NCI-H128 (cell line): ENCODE measurements around the gene TBC1D14.

Experiments
- DNase-seq: peaks from one replicate; lab custom pipeline; 2025; ENCODE audit not compliant: unreplicated experiment; lab: John Stamatoyannopoulos, UW

Gene TBC1D14

DNA sequence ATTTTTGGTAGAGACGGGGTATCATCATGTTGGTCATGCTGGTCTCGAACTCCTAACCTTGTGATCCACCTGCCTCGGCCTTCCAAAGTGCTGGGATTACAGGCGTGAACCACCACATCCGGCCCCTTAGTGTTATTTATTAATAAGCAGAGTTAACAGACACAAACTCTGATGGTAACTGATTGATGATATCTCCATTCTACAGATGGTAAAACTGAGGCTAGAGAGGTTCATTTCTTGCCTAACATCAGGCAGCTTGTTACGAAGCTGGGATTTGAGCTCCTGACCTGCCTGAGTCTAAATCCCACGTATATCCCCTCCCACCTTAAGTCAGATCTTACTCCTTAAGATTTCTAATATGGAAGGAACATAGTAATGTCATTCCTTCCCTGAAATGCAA is 36.9 kb downstream of the TBC1D14 start:
- DNase-seq = no peak

- DNase-seq = no peak
Observed at GRCh38 chr4:6948134-6948460, 38.5 kb downstream of the TBC1D14 start.

DNA sequence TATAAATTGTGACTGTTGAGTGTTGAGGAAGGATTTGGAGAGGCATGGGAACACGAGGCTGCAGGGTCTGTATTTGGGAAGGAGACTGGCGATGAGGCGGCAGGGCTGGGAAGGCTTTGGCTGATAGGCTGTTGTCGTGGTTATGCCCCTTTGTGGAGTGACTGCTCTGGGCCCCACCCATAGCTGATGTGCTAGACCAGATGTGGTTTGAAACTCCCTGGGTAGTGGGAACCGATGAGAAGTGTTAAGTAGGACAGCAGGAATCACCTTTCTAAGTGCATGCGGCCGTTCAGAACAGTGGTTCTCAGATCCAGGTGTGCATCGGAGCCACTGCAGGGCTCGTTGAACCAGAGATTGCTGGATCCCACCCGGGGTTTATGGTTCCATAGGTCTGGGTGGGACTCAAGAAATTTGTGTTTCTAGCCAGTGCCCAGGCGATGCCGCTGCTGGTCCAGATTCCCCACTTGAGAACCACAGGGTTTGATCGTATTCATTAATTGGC is 42.3 kb downstream of the TBC1D14 start:
- DNase-seq = no peak

DNA sequence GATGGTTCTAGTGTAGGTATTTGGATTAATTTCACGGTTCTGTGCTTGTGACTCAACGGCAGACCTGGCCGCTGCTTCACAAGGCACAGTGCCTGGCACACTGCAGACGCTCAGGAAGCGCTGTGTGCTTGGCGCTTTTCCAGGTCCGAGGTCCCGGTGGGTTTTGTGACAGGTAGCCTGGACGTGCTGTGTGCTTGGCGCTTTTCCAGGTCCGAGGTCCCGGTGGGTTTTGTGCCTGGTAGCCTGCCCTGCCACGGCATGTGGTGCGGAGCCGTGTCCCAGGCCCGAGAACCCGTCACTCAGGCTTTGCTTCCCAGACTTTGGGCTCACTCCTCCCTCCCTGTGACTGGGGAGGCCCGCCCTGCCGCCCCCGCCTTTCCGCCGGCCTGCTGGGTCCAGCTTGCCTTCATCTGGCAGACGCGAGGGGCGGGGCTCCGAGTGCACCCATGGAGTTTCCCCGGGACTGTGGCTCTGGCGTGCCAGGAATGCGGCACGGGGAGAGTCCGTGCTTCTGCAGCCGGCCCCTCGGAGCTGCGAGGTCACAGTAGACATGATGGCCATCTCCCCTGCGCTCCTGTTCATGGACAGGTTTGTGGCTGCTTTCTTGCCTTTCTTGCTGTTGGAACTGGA is 44.2 kb downstream of the TBC1D14 start:
- no peak for DNase-seq

- DNase-seq = no peak
Observed at GRCh38 chr4:6955261-6955911, 45.8 kb downstream of the TBC1D14 start.

DNA sequence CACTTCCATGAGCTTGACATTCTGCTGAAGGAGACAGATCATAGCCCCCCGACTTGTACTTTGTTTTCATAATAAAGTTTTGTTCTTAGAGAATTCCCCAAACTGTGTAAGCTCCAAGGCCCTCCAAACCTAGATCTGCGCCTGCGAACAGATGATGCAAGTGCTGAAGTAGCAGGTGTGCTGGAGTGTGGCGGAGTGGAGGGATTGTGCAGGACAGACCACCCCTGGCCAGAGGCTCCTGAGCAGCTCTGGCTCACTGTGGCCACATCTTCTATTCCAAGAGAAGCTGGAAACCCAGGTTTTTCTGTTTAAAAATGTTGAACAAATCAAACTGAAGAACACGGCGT is 46.4 kb downstream of the TBC1D14 start:
- no peak for DNase-seq

- DNase-seq = no peak
Observed at GRCh38 chr4:6956434-6957147, 47.0 kb downstream of the TBC1D14 start.

- DNase-seq = no peak
Observed at GRCh38 chr4:6957148-6957520, 47.5 kb downstream of the TBC1D14 start.

DNA sequence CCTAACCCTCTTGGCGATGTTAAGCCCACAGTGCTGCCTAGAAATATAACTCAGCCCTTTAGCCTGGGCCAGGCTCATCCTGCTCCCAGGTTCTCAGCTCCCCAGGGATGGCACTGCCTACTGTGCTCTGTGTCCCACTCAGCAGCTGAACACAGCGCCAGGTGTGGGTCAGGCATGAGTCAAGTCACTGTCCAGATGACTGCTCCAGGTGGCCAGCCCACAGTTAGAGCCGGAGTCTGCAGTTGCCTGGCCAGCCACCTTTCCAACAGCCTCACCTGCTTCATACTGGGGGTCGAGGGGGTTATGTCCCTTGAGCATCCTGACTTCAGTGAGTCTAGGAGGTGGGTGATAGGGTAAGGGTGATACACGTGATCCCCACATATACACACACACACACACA is 48.4 kb downstream of the TBC1D14 start:
- DNase-seq = no peak

- DNase-seq = no peak
Observed at GRCh38 chr4:6959261-6959660, 49.6 kb downstream of the TBC1D14 start.

GRCh38 chr4:6960154-6960553 is 50.5 kb downstream of the TBC1D14 start:
- no peak for DNase-seq

DNA sequence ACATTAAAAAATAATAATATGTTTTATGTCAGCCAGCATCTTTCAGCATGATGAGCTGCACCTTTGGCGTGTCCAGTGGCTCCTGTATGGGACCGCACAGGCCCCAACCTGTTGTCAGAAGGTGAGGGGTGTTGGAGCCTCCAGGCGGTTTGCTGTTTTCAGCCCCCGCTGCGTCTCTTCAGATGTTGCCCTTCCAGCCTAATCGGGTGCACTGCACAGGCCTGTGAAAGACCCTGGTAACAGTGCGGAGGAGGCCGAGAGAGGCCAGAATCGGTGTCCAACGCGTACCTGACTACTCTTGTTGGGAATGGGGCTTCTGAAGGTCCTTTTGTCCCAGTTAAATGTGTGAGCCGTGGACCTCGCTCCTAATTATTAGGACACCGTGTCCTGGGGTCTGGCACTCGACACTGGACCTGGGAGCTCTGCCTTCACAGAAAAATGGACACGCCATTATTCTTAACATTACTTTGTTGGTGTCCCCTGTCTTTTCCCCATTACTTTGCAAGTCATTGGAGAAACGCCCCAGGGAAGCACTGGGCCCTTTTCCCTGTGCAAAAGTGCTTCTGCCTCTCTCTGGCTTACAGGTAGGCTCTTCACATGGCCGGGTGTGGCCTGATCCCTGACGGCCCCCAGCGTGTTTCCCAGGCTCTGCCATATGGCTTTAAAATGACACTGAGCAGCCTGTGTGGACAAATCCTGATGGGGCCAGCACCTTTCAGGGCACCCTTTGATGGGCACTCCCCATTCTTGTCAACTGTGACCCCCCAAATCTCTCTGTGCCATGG is 51.2 kb downstream of the TBC1D14 start:
- DNase-seq = no peak

GRCh38 chr4:6961496-6962210 is 52.0 kb downstream of the TBC1D14 start:
- DNase-seq = no peak

- no peak for DNase-seq
Observed at GRCh38 chr4:6962211-6963041, 52.8 kb downstream of the TBC1D14 start.

DNA sequence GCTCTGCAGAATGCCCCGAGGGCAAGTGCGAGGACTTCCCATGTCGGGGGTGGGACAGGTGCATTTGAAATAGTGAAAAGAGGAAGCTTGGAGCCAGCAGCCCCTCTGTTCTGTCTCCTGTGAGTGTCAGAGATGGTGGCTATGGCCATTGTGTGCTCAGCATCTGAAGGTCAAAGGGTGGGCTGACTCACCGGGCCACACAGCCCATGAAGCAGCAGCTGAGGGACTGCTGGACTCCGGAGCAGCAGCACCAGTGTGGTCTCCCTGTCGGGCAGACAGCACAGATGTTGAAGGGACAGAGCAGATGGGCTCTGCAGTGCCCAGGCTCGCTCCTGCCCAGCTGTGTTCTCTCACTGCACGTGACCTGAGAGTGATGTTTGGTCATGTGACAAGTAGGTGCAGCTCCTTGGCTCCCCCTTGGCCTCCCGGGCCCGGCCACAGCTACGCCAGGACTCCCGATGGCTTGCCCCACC is 53.5 kb downstream of the TBC1D14 start:
- DNase-seq = no peak

DNA sequence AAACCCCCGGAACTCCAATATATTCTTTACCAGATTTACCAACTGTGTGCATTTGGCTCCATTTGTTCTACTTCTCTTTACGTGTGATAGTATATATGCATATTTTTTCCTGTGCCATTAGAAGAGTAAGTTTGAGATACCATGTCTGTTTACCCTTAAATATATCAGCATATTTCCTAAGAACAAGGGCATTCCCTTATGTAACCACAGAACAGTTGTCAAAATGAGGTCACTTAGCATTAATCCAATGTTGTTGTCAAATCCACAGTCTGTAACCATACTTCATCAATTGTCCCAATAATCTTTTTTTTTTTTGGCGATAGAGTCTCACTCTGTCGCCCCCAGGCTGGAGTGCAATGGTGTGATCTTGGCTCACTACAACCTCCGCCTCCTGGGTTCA is 55.2 kb downstream of the TBC1D14 start:
- DNase-seq = no peak

DNA sequence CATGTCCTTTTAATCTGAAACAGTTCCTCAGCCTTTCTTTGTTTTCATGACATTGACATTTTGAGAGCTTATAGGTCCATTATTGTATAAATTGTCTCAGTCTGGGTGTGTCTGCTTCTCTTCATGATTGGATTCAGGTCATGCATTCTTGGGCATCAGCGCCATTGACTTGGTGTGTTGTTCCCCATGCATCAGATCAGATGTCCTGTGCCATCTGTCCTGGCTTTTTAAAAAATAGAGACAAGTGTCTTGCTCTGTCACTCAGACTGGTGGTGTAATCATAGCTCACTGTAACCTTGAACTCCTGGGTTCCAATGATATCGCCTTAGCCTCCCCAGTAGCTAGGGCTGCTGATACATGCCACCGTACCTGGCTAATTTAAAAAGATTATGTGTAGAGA is 55.7 kb downstream of the TBC1D14 start:
- DNase-seq = no peak

DNA sequence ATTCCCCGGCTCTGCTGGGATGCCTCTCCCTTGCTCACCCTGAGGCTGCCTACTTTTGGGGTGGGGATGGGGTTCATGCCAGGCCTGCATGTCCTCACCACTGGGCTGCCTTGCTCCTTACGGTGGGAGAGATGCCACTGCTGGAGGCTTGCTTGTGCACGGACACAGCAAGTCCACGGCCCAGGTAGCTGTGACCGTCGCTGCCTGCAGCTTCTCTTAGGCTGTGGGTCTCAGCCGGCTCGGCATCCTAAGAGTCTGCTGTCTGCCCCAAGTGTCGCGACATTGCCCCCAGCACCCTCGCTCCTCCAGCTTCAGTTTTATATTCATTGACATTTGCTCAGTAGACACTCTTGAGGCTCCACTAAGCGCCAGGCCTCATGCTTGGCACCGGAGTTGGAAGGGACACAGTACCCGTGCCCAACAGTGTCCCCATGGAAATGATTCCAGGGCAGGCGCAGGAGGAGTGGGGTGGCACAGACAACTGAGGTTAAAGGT is 58.3 kb downstream of the TBC1D14 start:
- no peak for DNase-seq

DNA sequence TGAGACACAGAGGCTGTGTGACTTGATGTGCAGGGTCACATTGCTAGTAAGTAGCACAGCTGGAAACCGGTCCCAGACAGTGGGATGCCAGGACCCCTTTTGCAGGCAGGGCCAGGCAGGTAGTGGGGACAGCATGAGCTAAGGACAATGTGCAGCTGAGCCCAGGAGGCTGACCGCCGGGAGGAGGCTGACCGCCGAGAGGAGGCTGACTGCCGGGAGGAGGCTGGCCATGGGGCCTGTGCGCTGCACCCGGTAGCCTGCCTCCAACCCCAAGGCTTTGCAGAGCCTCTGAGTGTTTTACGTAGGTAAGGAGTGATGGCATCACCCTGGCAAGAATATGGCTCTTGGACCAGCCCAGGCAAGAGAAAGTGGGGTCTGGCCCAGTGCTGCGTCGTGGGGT is 58.9 kb downstream of the TBC1D14 start:
- no peak for DNase-seq
